ENCODE results near the gene REG4.
A peak's percentile ranks its signal among the peaks of the same experiment; 100 is the strongest.

The REG4 gene

DNA sequence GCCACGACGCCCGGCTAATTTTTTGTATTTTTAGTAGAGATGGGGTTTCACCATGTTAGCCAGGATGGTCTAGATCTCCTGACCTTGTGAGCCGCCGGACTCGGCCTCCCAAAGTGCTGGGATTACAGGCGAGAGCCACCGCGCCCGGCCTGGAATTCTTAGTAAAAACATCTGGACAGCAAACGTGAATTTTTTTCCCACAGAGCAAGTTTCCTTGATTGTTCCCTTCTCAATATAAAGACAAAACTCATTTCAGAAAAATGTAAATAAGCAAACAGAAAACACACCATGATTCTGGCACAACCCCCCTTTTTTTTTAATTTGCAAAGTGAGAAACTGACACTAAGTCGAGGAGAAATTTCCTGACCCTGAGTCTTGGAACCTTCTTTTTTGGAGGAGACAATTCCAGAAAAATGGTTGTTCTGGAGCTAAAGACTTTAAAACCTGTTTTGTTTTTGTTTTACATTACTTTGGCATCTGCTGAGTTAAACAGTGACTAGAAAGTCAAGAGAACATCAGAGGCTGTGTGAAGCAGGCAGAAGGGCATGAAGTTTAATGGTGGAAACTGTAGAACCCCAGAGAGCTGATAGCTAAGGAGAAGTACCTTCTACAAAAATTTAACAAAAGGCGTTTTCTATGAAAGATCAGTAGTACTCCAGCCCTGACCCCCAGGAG lies 32.2 kb downstream of the REG4 start:
- no peak for DNase-seq

DNA sequence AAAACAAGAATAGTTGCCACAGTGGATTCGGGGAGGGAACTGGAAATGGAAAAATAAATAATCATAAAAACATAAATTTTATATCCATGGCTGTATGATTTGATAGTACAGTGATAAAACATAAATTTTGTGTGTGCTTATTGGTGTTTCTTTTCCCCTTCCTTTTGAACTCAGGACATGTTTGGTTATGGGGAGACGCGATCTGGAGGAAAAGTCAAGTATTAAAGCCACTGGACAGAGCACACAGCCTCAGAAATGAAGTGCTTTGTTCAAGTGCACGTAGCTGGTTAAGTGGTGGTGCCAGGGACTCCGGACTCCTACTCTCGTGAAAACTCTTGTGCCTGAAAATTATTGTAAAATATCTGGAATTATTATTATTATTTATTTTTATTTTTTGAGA lies 32.9 kb downstream of the REG4 start:
- DNase-seq = no peak

DNA sequence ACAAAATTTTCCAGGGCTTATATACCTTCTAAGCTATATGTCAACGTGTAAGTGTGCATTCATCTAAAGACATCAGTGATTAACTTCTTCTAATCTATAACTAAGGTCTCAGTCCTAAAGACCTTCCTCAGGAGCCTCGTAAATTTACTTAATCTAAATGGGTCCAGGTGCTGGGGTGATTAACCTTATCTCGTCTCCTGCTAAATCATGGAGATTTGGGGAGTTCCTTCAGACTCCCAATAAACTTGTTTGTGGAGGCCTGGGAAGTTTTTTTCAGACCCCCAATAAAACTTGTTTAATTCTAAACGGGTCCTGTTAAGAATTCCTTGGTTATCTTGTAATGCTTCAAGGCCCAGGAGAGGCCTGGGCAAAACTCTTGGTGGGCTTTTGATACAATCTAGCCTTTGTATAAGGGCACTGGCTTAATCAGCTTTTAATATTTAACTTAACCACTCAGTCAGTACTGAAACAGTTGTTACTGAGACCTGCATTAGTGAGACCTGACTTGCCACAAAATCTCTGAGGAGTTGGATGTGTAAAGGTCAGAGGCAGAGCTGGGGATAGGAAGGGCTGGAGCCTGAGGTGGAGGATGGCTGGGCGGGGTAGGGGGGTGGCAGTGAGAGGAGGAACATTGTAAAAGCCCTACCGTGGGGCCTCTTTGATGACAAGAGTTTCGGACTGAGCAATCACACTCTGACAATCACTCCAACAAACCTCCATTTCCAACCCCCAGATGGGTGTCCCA lies 36.3 kb downstream of the REG4 start:
- DNase-seq = no peak

DNA sequence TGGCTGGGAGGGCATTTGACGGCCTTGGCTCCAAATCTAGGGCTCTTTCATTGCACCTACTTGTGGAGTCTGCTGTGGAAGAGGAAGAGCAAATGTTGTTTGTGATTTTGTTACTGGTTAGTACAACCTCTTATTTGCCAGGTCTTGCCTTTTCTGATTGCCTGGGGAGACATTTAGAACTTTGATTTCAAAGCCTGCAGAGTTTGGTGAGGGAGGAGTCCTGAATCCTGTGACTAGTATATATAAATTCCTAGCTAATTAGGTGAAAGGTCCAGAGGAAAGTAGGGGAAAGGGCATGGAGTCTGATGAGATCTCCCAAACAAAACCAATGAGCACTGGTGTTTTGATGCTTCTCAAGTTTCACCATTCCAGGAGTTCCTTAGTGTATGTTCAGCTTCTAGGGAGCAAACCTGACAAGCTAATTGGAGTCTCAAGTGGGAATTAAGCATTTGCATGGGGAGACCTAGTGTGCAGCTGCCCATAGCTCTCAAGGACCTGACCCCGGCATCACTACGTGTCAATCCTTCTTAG lies 37.5 kb downstream of the REG4 start:
- DNase-seq = no peak

DNA sequence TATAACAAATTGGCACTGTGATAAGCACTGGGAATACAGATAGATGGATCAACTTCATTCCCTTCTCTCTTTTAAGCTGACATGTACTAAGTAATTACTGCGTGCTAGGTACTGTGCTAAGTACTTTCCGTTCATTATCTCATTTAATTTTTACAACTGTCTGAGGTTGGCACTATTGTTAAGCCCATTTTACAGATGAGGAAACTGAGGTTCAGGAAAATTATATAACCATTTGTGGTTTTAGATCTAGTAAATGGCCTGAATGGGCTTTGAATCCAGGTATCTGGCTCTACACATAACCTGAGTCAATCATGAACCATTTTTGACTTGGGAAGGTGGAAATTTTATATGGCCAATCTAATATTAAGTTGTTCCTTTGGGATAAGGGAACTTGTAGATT lies 39.0 kb downstream of the REG4 start:
- DNase-seq = no peak

DNA sequence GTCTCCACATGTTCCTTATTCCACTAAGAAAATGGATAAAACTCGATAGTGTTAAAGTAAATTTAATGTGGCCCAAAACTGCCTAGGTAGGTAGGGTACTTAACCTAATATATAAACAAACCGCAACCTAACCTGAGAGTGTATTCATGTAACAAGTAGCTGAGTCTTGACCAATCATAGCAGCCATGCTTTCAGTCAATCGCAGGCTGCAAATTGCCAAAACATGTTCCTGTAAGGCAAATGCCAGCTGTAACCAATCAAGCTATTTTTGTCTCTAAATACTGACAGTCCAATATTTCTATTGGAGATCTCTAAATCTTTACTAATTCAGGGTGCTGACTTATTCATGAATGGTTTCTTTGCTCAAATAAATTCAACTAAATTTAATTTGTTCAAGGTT lies 39.5 kb downstream of the REG4 start:
- DNase-seq = no peak

DNA sequence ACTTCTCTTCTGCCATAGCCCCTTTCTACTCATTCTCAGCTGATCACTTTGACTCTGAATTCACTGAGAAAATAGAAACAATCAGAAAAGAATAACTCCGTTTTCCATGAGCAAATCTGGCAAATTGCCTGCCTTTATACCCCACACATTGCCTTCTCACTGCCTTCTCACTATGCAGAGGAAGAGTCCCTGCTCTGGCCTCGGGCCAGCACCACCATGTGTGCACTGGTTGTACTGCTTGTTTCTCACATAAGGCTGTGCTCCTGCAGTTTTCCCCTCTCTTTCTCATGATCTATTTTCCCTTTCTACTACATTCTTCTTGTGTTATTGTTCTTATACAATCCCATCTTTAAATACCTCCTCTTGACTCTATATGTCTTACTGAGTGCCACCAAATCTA lies 40.2 kb downstream of the REG4 start:
- no peak for DNase-seq

DNA sequence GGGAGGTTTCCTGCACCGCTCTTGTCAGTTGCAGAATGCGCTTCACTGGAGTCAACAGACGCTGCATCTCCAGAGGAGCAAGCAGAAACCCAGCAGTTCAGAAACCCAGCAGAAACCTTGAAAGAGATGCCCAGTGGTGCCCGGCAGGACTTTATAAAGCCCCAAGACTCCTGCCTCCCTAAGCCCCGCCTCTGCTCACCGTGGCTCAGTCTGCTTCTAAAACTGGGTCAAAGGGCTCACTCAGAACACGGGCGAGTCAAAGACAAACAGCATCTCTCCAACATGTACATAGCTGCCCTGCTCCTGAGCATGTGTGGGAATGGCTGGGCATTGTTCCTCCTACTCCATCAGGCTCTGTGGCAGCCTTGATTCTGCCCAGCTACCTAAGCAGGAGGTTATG lies 42.5 kb downstream of the REG4 start, which contains the start of gene HMGCS2:
Gene HMGCS2 (minus strand): TSS at position 128 of the 400 bp plus-strand sequence. CDS start 61 bp downstream, at position 67.
- no peak for DNase-seq

DNA sequence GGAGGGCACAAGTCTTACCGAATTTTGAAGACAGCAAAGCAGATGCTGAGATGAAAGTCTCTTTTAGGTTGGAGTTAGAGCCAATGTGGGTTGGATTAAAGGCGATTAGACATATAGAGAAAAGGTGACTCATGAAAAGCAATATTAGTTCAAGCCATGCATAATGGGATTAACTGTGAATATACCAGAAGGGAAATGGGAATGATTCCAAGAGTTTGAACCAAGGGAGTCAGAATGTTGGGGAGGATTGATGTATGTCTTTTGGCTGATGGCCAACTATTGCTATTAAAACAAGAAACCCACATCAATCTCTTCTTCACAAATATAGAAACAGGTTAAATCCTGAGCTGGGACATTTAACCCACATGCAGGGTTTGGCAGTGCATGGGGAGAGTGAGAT lies 43.8 kb downstream of the REG4 start:
- DNase-seq = no peak

DNA sequence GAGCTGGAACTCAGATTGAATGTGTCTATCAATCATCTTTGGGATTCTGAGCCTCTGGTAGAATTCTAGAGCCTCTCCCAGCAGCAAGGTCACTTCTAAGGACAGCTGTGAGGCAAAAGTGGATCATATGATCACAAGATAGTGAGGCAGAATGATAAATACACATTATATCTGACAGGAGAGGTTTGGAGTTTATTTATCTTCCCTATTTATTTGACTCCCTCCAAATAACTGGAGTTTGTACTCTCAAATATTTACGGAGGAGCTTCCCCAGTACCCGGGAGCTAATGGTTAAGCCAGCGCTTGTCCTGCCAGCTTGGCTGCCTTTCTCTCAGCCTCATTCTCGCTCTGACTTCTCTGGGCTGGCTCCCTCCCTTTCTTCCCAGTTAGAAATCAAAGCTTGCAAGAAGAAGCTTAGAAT lies 44.9 kb downstream of the REG4 start:
- DNase-seq = no peak

DNA sequence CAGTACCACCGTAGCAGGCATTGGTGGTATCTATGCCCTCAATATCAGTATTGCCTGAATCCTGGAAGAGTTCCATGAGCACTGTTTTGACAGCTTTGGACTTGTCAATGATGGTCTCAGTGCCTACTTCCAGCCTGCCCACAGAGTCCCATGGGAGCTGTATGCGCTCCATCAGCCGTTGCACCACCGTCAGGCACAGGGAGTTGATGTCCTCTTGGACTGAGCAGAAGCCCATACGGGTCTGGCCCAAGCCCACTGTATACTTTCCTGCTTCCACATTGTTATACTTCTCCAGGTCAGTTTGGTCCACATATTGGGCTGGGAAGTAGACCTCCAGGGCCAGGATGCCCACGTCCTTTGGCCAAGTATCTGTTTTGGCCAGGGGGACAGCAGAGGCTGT lies 47.0 kb downstream of the REG4 start:
- DNase-seq = no peak

DNA sequence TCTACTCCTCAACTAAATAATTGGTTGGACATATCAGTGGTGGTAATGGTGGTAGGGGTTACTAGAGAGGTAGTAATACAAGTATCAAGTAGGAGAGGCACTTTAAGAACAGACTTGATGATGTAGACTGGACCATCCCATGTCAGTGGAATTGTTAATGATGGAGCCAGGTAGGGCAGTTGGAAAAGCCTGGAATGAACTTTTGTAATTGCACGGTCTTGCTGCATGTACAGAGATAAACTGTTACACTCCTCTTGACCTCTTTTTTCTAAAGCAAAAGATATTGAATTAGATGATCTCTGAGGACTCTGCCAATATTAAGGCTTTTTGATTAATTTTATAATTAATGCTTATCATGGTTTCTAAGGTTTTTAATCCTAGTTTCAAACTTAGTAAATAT lies 48.3 kb downstream of the REG4 start:
- DNase-seq = no peak

DNA sequence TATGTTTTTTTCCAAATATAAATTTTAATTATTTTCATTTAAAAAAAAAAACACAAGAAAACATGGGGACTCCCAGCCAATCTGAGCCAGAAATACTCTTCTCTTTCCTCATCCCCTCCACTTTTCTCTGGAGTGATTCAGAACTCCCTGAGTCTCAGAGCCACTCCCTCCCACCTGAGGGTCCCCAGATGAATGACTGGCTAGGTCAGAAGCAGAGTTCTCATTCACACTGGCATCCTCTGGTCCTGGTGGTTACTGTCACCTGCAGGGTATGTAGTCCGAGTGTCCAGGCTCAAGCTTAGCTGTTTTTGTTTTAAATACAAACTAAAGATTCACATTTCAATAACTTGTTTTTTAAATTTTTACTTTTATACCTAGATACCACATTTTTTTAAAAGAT lies 48.9 kb downstream of the REG4 start:
- no peak for DNase-seq

DNA sequence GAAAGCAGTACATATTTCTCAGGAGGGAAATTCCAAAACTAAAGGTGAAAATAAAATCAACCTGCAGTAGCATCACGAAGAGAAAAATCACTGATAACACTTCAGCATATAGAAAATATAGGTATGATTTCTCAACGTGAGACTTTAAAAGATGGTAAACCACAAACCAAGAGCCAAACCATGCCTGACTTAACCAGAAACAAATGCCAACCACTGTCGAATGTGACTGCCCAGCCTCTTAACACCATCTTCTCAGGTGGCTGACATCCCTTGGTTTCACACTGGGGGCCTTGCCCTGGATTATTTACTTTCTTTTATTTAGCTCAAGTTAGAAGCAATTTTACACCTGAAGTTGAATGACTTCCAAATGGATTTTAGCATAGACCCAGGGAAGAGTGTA lies 52.7 kb downstream of the REG4 start:
- DNase-seq = peak; percentile 40

DNA sequence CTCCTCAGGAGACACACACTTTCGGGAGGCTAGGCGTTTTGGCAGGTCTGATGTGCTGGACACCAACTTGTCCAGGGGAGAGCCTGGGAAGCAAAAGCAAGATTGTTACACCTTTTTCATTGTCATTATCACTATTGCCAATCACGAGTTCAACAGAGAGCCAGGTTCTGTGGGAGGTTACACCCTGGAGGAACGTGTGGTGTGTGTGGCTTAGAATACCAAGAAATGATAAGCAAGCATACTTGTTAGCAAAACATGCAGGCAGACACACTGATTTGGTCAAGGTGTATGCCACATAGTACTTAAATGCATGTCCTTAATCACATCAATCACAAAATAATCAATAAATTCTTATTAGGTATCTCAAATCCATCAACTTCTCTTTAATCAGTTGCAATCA lies 58.7 kb downstream of the REG4 start:
- no peak for DNase-seq

DNA sequence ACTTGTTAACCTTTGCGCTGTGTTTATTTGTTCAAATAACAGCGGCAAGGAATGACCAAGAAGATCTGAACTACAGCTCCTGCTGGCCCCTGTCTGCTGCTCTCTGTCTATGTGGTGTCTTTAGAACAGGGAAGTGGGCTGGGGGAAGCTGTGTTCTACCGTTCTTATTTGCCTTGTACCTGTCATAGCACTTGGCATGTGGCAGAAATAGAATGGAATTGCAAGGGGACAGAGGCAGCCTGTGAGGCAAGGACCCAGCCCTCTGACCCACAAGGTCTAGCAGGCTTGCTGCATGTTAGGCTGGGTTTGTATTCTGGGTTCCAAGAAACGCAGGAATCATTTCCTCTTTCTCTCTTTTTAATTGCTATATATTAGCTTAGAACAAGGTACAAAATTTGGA lies 63.2 kb downstream of the REG4 start:
- DNase-seq = no peak

DNA sequence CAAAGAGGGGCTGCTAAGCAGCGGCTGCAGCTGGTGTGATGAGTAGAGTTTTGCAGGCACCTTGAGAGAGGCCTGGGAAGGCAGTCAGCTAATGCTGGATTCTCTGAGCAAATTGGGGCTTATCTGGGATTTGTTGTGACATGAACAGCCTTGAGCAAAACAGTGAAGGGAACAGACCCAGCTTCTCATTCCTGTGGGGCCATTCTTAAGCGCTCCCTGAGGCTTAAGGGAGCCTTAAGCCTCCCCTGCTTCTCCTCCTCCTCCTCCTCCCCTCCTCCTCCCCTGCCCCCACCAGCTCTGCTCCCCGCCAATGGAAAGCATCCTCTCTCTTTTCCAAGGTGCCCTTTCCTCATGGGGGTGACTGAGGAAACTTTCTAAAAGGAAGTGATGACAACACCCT lies 63.8 kb downstream of the REG4 start:
- no peak for DNase-seq

DNA sequence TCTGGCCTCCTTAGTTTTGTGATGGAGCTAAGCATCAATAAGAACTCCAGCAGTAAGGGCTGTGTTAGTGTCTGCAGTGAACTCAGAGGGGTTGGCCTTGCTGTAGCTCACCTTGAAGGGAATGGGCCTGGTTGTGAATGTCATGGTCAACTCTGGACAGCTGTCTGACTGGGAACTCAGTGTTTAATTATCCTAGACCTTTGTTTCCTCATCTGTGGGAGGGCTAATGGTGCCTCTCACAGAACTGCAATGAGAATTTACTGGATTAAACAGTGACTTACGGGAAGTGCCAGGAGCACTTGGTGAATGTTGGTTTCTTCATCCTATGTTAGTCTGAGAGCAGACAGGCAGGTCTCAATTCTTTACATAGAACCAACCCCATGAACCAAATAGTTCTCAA lies 66.2 kb downstream of the REG4 start:
- DNase-seq = no peak

DNA sequence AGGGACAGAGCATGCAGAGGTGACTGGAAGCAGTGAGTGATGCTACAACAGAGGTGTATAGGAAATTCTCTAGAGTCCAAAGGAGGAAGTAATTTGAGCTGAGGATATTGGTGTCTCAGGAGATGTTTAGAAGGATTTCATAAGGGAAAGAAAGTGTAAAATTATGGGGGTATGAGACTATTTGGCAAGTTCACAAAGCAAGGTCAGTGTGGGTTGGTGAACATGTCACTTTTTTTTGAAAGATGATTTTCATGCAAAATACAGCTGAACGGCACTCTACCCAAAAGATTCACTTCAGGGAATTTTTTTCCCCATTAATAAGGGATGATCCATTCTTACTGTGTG lies 66.7 kb downstream of the REG4 start:
- DNase-seq = no peak
